HG03432 (cell line): Measurements from ENCODE around the gene CD6.
A peak's percentile ranks its signal among the peaks of the same experiment; 100 is the strongest.
"Not testable (repeated sequence)": the region's sequence is repeated elsewhere in the genome, so short reads cannot be mapped to it uniquely, and the experiment has no call there.

ENCODE experiments used
- ATAC-seq: cut with Tn5 transposase; IDR thresholded peaks from one replicate; pipeline ENCODE4 v1.9.1; 2021; ENCODE audit warnings: mild to moderate bottlenecking, moderate library complexity; ENCODE audit not compliant: unreplicated experiment

CD6 gene

GRCh38 chr11:60951904-60952741 is 19.4 kb upstream of the CD6 start, which contains the start of gene SLC15A3:
TSS of gene SLC15A3 (minus strand) at chr11:60952176. CDS start at chr11:60951551, 625 bp downstream.
- ATAC-seq, result peak; percentile 77

- no peak for ATAC-seq
These were observed 18.7 kb upstream of the CD6 start for GRCh38 chr11:60952742-60953170.

DNA sequence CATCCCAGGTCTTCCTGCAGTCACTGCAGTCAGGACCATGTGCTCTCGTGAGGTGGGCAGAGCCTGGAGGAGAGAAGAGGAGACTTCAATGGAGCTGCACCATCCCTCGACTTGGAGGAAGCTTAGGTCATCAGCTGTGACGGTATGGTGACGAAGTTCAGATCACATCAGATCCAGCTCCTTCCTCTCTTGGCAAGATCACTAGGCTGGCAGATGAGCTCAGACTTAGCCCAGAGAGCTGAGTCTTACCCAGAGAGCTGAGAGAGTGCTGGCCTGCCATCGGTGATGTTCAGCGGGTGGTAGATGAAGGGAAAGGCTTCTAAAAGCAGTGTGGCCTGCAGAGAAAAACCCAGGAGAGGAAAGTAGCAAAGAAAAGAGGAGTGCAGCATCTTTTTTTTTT is 17.7 kb upstream of the CD6 start:
- ATAC-seq, result no peak

- no peak for ATAC-seq
These were observed 17.1 kb upstream of the CD6 start for GRCh38 chr11:60954421-60954820.

GRCh38 chr11:60955571-60955970 is 15.9 kb upstream of the CD6 start:
- ATAC-seq, result no peak

DNA sequence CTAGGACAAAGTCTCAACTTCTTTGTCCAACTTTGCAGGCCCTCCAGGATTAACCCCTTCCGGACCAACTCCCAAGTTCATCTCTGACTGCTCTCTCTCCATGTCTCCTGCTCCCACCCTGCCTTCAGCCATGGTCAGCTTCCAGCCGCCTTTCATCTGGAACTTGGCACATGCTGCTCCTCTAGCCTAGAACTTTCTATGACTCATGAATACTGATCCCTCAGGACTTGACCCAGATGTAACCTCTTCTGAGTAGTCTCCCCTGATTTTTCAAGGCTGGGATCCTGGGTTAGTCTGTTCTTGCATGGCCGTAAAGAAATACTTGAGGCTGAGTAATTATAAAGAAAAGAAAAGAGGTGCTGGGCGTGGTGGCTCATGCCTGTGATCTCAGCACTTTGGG is 14.3 kb upstream of the CD6 start:
- no peak for ATAC-seq

DNA sequence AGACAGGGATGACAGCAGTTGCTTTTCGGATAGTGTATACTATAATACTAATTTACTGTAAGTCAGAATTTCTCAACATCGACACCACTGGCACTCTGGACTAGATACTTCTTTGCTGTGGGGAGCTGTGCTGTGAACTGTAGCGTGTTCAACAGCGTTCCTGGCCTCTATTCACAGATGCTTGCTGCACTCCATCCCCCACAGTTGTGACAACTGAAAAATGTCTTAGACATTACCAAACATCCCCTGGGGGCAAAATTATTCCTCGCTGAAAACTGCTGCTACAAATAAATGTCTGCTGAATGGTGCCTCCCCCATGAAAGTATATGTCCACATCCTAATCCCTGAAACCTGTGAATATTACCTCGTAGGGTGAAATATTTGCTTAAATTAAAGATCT is 12.0 kb upstream of the CD6 start:
- no peak for ATAC-seq

DNA sequence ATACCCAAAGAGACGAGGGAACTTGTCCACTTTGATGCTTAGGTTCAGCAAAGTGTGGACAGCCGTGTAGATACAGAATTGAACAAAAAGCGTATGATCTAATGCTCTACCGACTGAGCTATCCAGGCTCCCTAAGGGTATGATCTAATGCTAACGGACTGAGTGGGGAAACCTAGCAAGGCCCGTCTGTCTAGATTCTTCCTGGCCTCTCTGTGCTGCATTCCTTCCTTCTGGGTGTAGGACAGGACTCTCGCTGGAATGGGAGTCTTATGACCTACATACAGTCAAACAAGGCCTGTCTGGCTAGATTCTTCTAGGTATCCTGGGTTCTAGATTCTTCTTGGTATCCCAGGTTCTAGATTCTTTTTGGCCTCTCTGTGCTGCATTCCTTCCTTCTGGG is 11.1 kb upstream of the CD6 start:
- no peak for ATAC-seq

DNA sequence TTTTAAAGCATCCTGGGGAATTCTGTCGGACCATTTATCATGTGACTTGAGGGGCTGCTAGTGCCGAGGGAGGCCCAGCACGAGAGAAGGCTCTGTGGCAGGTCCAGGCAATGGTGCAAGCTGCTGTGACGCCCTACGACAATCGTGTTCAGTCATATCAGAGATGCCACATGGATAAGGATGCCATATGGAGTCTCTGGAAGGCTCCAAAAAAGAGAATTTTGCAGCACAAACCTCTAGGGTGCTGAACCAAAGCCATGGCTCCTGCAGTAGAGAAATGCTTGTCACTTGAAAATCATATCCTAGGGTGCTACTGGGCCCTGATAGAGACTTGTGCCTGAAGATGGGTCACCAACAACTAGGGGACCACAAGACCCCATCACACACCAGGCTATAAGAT is 6.7 kb upstream of the CD6 start:
- ATAC-seq, result no peak

- ATAC-seq, result no peak
These were observed 4.6 kb upstream of the CD6 start for GRCh38 chr11:60966890-60967289.

- no peak for ATAC-seq
These were observed 3.3 kb upstream of the CD6 start for GRCh38 chr11:60968223-60968622.

DNA sequence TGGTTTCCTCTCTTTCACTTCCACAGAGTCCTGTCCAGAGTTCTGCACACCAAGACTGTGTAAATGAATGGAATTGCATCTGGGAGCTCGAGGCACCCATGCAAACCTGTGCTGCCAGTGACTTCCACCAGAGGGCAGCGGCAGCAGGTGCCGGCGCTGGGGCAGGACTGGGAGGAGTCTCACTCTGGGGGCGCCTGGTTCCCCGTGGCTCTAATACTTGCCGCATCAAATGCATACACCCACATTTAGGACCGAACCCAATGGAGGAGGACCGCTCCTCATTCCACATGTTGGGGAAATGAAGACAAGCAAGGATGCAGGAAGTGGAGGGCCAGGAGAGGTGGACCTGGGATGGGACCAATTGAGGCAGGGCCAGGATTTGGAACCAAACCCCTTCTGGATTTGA is 1.1 kb upstream of the CD6 start:
- no peak for ATAC-seq

DNA sequence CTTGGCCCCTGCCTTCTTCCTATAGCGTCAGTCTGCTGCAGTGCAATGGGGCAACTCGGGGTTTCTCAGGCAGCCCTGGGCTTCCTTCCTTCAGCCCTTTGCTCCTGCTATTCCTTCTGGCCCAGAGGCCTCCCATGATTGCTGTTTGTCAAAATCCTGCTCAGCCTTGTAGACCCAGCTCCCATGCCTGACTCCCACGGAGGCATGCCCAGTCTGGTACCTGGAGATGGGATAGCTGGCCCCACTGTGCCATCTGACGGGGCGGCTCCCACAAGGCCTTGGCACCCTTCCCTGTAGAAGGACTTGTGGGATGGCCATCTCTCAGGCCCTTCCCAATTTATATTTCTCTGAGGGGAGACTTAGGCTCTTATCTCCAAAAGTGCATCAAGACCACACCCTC is 590 bp upstream of the CD6 start:
- ATAC-seq, result no peak

DNA sequence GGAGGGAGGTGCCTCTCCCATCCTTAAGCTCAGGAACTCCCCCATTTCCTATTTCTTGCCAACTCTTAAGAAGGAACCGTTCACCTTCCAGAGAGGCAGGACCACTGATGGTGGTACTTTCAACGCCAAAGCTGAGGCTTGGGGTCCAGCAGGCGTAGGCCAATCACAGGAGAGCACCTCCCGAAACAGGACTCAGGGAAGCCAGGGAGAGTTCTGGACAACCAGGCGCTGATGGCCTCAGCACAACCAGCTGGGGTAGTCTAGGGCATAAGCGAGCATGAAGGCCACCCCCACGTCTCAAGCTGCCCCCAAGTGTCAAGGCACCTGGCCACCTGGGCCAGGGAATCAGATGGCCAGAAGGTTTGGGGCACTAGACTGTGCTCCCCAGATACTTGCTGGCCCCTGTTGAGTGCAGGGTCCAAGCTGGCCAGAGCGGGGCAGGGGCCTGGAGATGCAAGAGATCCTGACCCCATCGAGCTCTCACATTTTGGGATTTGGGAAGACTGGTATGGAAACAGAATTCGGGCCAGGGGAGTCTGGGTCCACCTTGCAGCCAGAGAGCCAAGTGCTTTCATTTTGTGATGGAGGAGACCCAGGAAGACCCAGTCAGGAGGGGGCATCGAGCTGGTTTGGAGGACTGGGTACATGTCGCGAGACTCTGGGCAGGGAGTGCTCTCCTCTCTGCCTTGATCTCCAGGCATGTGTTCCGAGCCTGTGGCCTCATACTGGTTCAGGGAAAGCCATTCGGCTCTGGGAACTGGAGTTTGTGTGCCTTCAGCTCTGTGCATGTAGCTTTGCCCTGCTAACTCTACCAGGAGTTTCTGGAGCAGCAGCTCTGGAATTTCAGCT is 926 bp downstream of the CD6 start:
- no peak for ATAC-seq

- ATAC-seq, result no peak
These were observed 2.2 kb downstream of the CD6 start for GRCh38 chr11:60973699-60974098.

- ATAC-seq, result not testable (repeated sequence)
These were observed 2.8 kb downstream of the CD6 start for GRCh38 chr11:60974316-60974715.

DNA sequence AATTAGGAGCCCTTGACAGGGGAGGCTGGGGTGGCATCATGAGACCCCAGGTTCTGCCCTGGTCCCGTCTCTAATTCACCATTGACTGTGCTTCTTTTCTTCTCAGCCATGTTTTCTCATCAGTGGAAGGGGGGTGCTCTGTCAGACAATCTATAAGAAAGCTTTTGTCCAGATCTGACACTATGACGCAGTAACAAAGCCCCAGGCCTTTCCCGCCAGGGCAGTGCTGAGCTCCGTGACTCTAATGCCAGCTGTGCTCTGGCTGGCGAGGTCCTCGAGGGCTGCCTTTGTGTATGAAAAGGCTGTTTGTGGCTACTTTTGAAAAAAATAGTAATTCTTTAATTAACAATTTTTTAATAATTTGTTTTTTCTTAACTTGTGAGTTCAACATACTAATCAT is 3.2 kb downstream of the CD6 start:
- no peak for ATAC-seq

DNA sequence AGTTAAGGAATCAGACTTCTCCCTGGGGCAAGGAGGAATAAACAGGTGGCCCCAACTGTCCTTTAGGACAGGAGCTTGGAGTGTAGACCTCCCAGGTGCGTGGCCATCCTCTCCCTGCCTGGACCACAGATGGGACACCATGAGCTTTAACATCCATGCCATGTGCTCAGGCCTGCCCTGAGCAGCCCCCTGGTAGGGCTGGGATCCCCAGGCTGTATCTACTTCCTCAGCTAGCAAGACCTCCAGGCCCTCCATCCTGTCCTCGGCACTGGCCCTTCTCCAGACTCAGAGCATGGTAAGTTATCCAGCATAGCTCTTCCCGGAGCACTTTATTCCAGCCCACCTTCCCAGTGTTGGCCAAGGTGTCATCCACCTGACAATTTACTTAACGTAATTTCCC is 5.7 kb downstream of the CD6 start:
- ATAC-seq, result no peak

DNA sequence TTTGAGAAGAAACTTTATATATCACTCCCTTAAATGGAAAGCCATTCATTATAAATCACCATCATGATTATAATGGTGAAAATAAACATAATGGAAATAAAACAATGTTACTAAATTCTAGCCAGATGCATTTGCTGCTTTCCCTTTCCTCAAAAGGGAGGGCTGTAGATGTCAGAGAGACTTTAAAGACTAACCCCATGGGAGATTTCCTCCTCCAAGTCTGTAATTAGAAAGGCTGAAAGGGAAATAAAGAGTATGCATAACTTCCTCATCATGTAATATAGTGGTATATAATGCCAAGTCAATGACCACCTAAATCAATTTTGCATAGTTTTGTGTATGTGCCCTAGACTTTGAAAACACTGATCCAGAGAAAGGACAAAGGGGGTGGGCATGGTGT is 6.4 kb downstream of the CD6 start:
- ATAC-seq, result no peak

- ATAC-seq, result peak; percentile 51
These were observed 7.3 kb downstream of the CD6 start for GRCh38 chr11:60978546-60979380.

DNA sequence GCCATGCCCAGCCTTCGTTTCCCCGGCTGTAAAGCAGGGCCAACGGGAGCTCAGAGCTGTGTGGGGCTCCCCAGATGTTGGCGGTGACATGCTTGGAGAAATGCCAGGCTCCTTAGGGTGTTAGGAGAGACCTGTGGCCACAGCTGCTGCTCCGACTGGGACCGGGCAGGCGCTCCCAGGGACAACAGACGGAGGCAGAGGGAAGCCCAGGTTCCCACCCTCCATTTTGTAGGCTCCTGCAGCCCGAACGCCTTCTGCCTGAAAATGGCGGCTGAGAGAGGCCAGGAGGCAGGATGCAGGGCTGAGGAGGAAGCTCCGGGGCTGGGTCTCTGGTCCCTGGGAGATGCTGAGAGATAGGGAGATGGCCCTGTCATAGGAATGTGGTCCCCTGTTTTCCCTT is 10.0 kb downstream of the CD6 start:
- ATAC-seq, result no peak
